ENCODE data around the gene SLC22A4. TPM values are rescaled to one million over a fixed set of nuclear protein-coding genes. Genes with fewer than 3 reads are reported as not detected.
A peak's percentile ranks its signal among the peaks of the same experiment; 100 is the strongest.

Gene SLC22A4
- total RNA-seq, 6 donors from 2014 or later = 3.9 to 17.8 (median 8.1) TPM

DNA sequence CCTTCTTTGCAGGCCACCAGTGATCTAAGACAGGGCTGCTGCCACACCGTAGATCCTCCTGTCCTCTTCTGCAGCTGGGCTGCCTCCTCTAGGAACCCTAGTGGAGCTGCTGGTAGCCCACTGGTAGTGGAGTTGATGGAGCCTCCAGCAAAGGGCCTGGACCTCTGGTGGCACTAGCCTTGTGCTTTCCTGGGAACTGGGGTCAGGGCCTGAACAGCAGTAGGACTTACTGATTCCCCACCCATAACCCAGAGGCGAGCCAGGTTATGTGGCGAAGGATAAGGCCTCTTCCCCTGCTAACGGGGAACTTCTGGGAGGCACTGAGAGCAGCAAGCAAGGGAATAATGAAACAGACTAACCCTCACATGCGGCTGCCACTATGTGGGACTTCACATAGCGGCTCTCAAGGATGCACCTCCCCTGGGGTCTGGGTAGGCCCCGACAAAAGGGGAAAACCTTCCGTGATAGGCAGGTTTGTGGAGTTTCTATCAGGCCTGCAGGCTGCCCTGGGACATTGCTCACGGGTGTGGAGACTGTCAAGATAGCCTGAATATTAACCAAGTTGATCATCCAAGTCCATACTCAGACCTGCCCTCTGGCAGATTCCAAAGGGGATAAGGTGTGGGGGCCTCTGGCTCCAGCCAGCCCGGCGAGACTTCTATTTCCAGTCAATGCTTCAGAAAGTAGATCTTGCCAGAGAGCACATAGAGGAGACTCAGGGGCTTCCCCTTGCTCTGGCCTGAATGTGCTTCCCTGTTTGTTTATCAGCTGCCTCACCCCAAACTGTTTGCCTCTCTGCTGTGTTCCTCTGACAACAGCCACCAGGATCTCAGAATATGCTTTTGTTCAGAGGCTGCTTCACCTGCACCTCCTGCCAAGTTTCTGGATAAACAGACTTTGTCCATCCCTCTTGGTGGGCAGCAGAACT, 7.4 kb downstream of the SLC22A4 start:
- Histone ChIP-seq H3K4me3 (no peak overlapping the region), H3K27ac (peak overlapping the region in 2 of 4 donors; percentile 6 to 8), H3K9me3 (no peaks in the 10 kb centered on the region), H3K36me3 (no peaks in the 10 kb centered on the region), H3K27me3 (no peaks in the 10 kb centered on the region), H3K4me1 (peaks cover 0 to 4% (median 0%) of the 10 kb centered on the region in 4 donors)
- ATAC-seq (ENCODE audit: low FRiP score in 2 of 2) (peak in 1 of 2 donors; percentile 47), DNase-seq (no peak)
- TF ChIP-seq EP300 (IDR thresholded peaks at IDR 0.05) (no peak), POLR2AphosphoS5 (IDR thresholded peaks at IDR 0.05) (no peak)
- TF ChIP-seq, protein P1, sequence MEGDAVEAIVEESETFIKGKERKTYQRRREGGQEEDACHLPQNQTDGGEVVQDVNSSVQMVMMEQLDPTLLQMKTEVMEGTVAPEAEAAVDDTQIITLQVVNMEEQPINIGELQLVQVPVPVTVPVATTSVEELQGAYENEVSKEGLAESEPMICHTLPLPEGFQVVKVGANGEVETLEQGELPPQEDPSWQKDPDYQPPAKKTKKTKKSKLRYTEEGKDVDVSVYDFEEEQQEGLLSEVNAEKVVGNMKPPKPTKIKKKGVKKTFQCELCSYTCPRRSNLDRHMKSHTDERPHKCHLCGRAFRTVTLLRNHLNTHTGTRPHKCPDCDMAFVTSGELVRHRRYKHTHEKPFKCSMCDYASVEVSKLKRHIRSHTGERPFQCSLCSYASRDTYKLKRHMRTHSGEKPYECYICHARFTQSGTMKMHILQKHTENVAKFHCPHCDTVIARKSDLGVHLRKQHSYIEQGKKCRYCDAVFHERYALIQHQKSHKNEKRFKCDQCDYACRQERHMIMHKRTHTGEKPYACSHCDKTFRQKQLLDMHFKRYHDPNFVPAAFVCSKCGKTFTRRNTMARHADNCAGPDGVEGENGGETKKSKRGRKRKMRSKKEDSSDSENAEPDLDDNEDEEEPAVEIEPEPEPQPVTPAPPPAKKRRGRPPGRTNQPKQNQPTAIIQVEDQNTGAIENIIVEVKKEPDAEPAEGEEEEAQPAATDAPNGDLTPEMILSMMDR (IDR thresholded peaks at IDR 0.05) = no peak
- 78 to 85% methylated on average over 11 of the region's 11 CpGs for WGBS, 2 donors

DNA sequence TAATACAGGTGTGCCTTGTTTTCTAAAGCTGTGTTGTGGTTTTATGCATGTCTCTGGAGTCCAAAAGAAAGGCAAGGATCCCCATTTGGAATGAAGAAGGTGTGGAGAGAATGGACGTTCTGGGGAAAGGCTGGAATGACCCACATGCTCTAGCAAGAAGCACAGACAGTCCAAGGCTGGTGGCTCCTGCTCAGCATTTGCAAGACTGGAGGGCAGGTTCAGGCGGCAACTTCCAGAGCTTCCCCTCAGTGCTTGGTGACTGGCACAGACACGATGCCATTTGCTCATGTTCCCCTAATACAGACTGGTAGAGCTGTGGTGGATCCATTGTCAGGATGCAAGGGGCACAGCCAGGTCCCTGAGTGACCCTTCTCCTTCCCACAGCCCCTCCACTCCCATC, 8.2 kb downstream of the SLC22A4 start:
- Histone ChIP-seq H3K27me3 (no peaks in the 10 kb centered on the region), H3K36me3 (no peaks in the 10 kb centered on the region), H3K4me1 (peaks cover 0 to 4% (median 0%) of the 10 kb centered on the region in 4 donors), H3K4me3 (no peak overlapping the region), H3K9me3 (no peaks in the 10 kb centered on the region), H3K27ac (no peak overlapping the region)
- DNase-seq (no peak), ATAC-seq (ENCODE audit: low FRiP score in 2 of 2) (no peak)
- 74 to 79% methylated on average over 2 to 3 of the region's 3 CpGs for WGBS, 2 donors
- TF ChIP-seq EP300 (IDR thresholded peaks at IDR 0.05) (no peak), POLR2A (IDR thresholded peaks at IDR 0.05) (no peak), POLR2AphosphoS5 (IDR thresholded peaks at IDR 0.05) (no peak)
- TF ChIP-seq, protein P1 (IDR thresholded peaks at IDR 0.05) = no peak

DNA sequence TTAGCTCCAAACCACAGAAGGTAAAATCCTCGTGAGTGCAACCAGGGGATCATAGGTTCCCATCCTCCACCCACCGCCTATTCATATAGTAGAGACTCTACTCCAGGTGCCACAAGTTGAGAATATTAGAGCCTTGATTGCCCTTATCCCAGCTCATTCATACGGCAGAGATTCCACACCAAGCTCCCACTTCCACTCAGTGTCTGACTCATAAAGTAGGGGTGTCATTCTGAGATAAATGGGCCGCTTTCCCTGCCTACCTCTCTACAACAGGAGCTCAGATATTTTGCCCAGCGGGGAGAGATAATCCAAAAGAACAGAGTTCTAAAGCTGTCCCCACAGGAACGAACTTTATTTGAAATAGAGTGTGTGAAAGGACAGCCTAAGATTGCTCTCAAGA, 9.4 kb downstream of the SLC22A4 start:
- no peaks in the 10 kb centered on the region for H3K36me3 ChIP-seq
- ATAC-seq (ENCODE audit: low FRiP score in 2 of 2) (no peak), DNase-seq (no peak)
- no peaks in the 10 kb centered on the region for H3K9me3 ChIP-seq
- no peak overlapping the region for H3K27ac ChIP-seq
- H3K4me1 ChIP-seq = peaks cover 0 to 4% (median 0%) of the 10 kb centered on the region in 4 donors
- H3K27me3 ChIP-seq = no peaks in the 10 kb centered on the region
- TF ChIP-seq, protein P1 (IDR thresholded peaks at IDR 0.05) = no peak
- TF ChIP-seq POLR2AphosphoS5 (IDR thresholded peaks at IDR 0.05) (no peak), EP300 (IDR thresholded peaks at IDR 0.05) (no peak), POLR2A (IDR thresholded peaks at IDR 0.05) (no peak)
- H3K4me3 ChIP-seq = no peak overlapping the region
- WGBS, 2 donors = 94% methylated on average over 6 of the region's 6 CpGs

DNA sequence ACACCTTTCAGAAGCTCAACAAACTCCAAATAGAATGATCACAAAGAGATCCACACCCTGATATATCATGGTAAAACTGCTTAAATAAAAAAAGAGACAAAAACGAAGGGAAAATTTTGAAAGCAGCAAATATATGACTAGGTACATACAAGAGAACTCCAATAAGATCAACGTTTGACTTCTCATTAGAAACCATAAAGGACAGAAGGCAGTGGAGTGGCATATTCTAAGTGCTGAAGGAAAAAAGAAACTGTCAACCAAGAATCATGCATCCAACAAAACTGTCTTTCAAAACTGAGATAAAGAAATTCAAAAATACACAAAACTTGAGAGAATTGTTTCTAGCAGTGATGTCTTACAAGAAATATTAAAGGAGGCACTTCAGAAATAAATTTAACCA, 11.2 kb downstream of the SLC22A4 start:
- TF ChIP-seq, protein P1 (IDR thresholded peaks at IDR 0.05) = no peak
- TF ChIP-seq EP300 (IDR thresholded peaks at IDR 0.05) (no peak), POLR2AphosphoS5 (IDR thresholded peaks at IDR 0.05) (no peak), POLR2A (IDR thresholded peaks at IDR 0.05) (no peak)
- H3K4me3 ChIP-seq = no peak overlapping the region
- no peak for ATAC-seq (ENCODE audit: low FRiP score in 2 of 2)
- DNase-seq = no peak
- no peak overlapping the region for H3K27ac ChIP-seq
- no peaks in the 10 kb centered on the region for H3K9me3 ChIP-seq
- H3K4me1 ChIP-seq = peaks cover 0 to 7% (median 0%) of the 10 kb centered on the region in 4 donors
- H3K36me3 ChIP-seq = no peaks in the 10 kb centered on the region
- WGBS, 2 donors = 89 to 92% methylated on average over 2 of the region's 2 CpGs
- H3K27me3 ChIP-seq = no peaks in the 10 kb centered on the region

All from upper lobe of left lung (tissue), 6 donors.